HepG2 (cell line): Measurements from ENCODE around the gene SRP14. TPM values are rescaled to one million over a fixed set of nuclear protein-coding genes. Genes with fewer than 3 reads are reported as not detected.
A peak's percentile ranks its signal among the peaks of the same experiment; 100 is the strongest.

Experiments
- ATF7 ChIP-seq, 2 experiments: fragments of 450-650 bp in 1 of 2; sonication (generic) in 1 of 2; formaldehyde crosslinking in 1 of 2; IDR thresholded peaks; 2 replicates each; pipeline versions ENCODE4 v1.4.0 to v1.6.1; 2016 to 2020; ENCODE audit warnings: antibody characterized with exemption in 1 of 2, mild to moderate bottlenecking in 1 of 2, missing genetic modification reagents in 1 of 2
- ATF7-NPFF ChIP-seq: sonication (generic); formaldehyde crosslinking; IDR thresholded peaks from 2 replicates; pipeline ENCODE4 v1.8.1; 2023; ENCODE audit warnings: mild to moderate bottlenecking, low read depth, missing genetic modification reagents, moderate library complexity
- FOSL2 ChIP-seq: sonication (generic); formaldehyde crosslinking; IDR thresholded peaks from 2 replicates; pipeline ENCODE4 v1.4.0; 2020; ENCODE audit warnings: missing genetic modification reagents
- GATA4 ChIP-seq: sonication (generic); IDR thresholded peaks from 2 replicates; pipeline ENCODE4 v1.6.1; 2016; ENCODE audit warnings: antibody characterized with exemption, low read depth, borderline replicate concordance
- GLI4 ChIP-seq: sonication (generic); formaldehyde crosslinking; IDR thresholded peaks from 2 replicates; pipeline ENCODE4 v1.5.1; 2020; ENCODE audit warnings: missing genetic modification reagents, mild to moderate bottlenecking, moderate library complexity, borderline replicate concordance
- HOXD1 ChIP-seq: sonication (generic); formaldehyde crosslinking; IDR thresholded peaks from 2 replicates; pipeline ENCODE4 v1.5.0; 2020; ENCODE audit warnings: missing genetic modification reagents
- MTA3 ChIP-seq: sonication (generic); formaldehyde crosslinking; IDR thresholded peaks from 2 replicates; pipeline ENCODE4 v1.4.0; 2020; ENCODE audit warnings: missing genetic modification reagents
- MXD4 ChIP-seq: IDR thresholded peaks from 2 replicates; pipeline ENCODE4 v1.6.1; 2016; ENCODE audit warnings: mild to moderate bottlenecking, missing biosample characterization, missing genetic modification reagents
- NBN ChIP-seq: fragments of 450-650 bp; conservative IDR thresholded peaks from 2 replicates; pipeline ENCODE4 v1.6.1; 2017
- SATB2 ChIP-seq: sonication (generic); formaldehyde crosslinking; IDR thresholded peaks from 2 replicates; pipeline ENCODE4 v1.5.0; 2020; ENCODE audit warnings: missing genetic modification reagents
- SNAPC2 ChIP-seq: sonication (generic); formaldehyde crosslinking; IDR thresholded peaks from 2 replicates; pipeline ENCODE4 v1.8.1; 2022; ENCODE audit warnings: mild to moderate bottlenecking, missing genetic modification reagents
- TSC22D2 ChIP-seq: sonication (generic); formaldehyde crosslinking; IDR thresholded peaks from 2 replicates; pipeline ENCODE4 v1.5.1; 2020; ENCODE audit warnings: missing genetic modification reagents, mild to moderate bottlenecking, borderline replicate concordance
- ZKSCAN1 ChIP-seq: fragments of 150-350 bp; IDR thresholded peaks from 2 replicates; pipeline ENCODE4 v1.6.1; 2014; ENCODE audit warnings: low read length
- ZNF251 ChIP-seq: sonication (generic); formaldehyde crosslinking; IDR thresholded peaks from 2 replicates; pipeline ENCODE4 v1.9.0; 2021; ENCODE audit warnings: mild to moderate bottlenecking, missing genetic modification reagents
- ZNF33A ChIP-seq: sonication (generic); formaldehyde crosslinking; IDR thresholded peaks from 2 replicates; pipeline ENCODE4 v1.5.1; 2020; ENCODE audit warnings: missing genetic modification reagents, mild to moderate bottlenecking, moderate library complexity, borderline replicate concordance
- ZNF816 ChIP-seq: sonication (generic); formaldehyde crosslinking; IDR thresholded peaks from 2 replicates; pipeline ENCODE4 v1.8.0; 2022; ENCODE audit warnings: missing genetic modification reagents, mild to moderate bottlenecking, borderline replicate concordance
- polyA plus RNA-seq, 8 experiments: library from polyadenylated mRNA; depleted of rRNA in 3 of 8; stranded (reverse) in 7 of 8; unstranded in 1 of 8; fragments of >200 nt; fragmentation: Illumina TruSeq in 4 of 8; extraction: Trizol in 4 of 8; gene quantifications; 2 replicates each; pipeline versions ENCODE4 v1.2.1 to v1.2.3, GENCODE V29; 2011 to 2016; ENCODE audit warnings: low read depth in 4 of 8, missing spikeins in 1 of 8, mixed read lengths in 1 of 8; ENCODE audit not compliant: insufficient read depth in 1 of 8
- total RNA-seq, 5 experiments: library from RNA; depleted of rRNA; stranded (reverse); fragments of >200 nt; fragmentation: Illumina TruSeq; extraction: Trizol; gene quantifications; 2 replicates each; pipeline ENCODE4 v1.2.3, GENCODE V29; 2016; ENCODE audit warnings: low read depth in 1 of 5
- TF ChIP-seq, protein P1 (sequence below): sonication (generic); formaldehyde crosslinking; IDR thresholded peaks from 2 replicates; pipeline ENCODE4 v1.4.0; 2020; ENCODE audit warnings: missing genetic modification reagents, borderline replicate concordance
- TF ChIP-seq, protein P2 (sequence below): sonication (generic); formaldehyde crosslinking; IDR thresholded peaks from 2 replicates; pipeline ENCODE4 v1.5.0; 2020; ENCODE audit warnings: mild to moderate bottlenecking, missing genetic modification reagents, borderline replicate concordance
- TF ChIP-seq, protein P3 (sequence below): IDR thresholded peaks from 2 replicates; pipeline ENCODE4 v1.6.1; 2016

Gene SRP14
- total and polyA plus RNA-seq, 2 of the 13 experiments (the other 11 are each of a cell fraction or from before 2014, with no cell fraction given) = 208 to 356 TPM

DNA sequence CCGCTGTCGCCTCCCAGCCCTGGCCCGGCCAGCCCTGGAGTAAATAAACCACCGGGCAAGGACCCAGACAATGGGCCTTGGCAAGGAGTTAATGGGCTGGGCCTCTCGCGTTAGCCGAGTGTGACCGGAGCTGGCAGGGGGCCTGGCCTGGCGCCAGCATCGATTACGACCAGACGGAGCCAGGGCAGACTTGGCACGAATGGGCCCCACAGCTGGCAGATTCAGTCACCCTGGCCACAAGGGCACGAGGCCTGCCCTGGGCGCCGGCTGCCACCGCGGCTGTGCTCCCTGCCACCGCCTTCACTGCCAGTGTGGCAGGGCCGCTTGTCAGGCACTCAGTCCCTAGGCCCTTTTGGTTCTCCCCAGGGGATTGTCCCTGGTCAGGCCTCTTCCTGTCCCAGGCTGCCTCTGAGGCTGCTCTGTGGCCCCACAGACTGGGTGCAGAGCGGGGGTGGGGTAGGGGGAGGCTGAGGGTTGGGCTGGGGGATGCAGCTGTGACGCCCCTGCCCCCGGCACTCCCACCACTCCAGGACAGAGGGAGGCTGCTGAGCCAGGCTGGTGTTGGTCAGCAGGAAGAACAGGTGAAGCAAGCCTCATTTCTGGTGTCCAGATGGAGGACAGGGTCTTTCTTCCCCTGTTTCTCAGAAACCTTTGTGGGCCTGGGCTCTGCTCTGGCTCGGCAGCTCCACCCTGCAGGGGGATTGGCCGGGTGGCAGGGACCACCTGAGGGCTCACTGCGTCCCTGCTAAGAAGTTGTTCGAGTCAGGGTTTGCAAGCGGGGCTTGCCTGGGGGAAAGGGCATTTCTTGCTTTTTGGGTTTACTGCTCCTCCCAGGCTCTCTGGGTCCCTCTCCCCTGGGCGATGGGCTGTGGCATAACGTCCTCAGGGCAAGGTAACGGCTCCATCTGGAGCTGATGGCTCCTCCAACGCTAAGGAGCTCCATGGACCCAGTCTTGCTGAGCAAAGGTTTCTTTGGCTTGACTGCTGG, 30.5 kb upstream of the SRP14 start (continued):
- TF ChIP-seq, protein P1, sequence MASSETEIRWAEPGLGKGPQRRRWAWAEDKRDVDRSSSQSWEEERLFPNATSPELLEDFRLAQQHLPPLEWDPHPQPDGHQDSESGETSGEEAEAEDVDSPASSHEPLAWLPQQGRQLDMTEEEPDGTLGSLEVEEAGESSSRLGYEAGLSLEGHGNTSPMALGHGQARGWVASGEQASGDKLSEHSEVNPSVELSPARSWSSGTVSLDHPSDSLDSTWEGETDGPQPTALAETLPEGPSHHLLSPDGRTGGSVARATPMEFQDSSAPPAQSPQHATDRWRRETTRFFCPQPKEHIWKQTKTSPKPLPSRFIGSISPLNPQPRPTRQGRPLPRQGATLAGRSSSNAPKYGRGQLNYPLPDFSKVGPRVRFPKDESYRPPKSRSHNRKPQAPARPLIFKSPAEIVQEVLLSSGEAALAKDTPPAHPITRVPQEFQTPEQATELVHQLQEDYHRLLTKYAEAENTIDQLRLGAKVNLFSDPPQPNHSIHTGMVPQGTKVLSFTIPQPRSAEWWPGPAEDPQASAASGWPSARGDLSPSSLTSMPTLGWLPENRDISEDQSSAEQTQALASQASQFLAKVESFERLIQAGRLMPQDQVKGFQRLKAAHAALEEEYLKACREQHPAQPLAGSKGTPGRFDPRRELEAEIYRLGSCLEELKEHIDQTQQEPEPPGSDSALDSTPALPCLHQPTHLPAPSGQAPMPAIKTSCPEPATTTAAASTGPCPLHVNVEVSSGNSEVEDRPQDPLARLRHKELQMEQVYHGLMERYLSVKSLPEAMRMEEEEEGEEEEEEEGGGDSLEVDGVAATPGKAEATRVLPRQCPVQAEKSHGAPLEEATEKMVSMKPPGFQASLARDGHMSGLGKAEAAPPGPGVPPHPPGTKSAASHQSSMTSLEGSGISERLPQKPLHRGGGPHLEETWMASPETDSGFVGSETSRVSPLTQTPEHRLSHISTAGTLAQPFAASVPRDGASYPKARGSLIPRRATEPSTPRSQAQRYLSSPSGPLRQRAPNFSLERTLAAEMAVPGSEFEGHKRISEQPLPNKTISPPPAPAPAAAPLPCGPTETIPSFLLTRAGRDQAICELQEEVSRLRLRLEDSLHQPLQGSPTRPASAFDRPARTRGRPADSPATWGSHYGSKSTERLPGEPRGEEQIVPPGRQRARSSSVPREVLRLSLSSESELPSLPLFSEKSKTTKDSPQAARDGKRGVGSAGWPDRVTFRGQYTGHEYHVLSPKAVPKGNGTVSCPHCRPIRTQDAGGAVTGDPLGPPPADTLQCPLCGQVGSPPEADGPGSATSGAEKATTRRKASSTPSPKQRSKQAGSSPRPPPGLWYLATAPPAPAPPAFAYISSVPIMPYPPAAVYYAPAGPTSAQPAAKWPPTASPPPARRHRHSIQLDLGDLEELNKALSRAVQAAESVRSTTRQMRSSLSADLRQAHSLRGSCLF (CRISPR knock-in tag) = no peak
- TF ChIP-seq ATF7-NPFF (CRISPR knock-in tag) (no peak), TSC22D2 (CRISPR knock-in tag) (no peak), ZNF251 (CRISPR knock-in tag) (no peak), SNAPC2 (CRISPR knock-in tag) (no peak), MXD4 (CRISPR knock-in tag) (no peak), HOXD1 (CRISPR knock-in tag) (no peak), NBN (no peak), FOSL2 (CRISPR knock-in tag) (peak; percentile 57), GATA4 (no peak), ZKSCAN1 (no peak), SATB2 (CRISPR knock-in tag) (no peak), GLI4 (CRISPR knock-in tag) (no peak), MTA3 (CRISPR knock-in tag) (no peak), ZNF33A (CRISPR knock-in tag) (no peak), ATF7 (IDR thresholded peaks at IDR 0.05) (no peak), ATF7 (CRISPR knock-in tag; IDR thresholded peaks at IDR 0.05) (no peak), ZNF816 (CRISPR knock-in tag) (no peak)
- TF ChIP-seq, protein P2, sequence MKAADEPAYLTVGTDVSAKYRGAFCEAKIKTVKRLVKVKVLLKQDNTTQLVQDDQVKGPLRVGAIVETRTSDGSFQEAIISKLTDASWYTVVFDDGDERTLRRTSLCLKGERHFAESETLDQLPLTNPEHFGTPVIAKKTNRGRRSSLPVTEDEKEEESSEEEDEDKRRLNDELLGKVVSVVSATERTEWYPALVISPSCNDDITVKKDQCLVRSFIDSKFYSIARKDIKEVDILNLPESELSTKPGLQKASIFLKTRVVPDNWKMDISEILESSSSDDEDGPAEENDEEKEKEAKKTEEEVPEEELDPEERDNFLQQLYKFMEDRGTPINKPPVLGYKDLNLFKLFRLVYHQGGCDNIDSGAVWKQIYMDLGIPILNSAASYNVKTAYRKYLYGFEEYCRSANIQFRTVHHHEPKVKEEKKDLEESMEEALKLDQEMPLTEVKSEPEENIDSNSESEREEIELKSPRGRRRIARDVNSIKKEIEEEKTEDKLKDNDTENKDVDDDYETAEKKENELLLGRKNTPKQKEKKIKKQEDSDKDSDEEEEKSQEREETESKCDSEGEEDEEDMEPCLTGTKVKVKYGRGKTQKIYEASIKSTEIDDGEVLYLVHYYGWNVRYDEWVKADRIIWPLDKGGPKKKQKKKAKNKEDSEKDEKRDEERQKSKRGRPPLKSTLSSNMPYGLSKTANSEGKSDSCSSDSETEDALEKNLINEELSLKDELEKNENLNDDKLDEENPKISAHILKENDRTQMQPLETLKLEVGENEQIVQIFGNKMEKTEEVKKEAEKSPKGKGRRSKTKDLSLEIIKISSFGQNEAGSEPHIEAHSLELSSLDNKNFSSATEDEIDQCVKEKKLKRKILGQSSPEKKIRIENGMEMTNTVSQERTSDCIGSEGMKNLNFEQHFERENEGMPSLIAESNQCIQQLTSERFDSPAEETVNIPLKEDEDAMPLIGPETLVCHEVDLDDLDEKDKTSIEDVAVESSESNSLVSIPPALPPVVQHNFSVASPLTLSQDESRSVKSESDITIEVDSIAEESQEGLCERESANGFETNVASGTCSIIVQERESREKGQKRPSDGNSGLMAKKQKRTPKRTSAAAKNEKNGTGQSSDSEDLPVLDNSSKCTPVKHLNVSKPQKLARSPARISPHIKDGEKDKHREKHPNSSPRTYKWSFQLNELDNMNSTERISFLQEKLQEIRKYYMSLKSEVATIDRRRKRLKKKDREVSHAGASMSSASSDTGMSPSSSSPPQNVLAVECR = no peak; the same call in 1 of the 2 replicates
- TF ChIP-seq, protein P3, sequence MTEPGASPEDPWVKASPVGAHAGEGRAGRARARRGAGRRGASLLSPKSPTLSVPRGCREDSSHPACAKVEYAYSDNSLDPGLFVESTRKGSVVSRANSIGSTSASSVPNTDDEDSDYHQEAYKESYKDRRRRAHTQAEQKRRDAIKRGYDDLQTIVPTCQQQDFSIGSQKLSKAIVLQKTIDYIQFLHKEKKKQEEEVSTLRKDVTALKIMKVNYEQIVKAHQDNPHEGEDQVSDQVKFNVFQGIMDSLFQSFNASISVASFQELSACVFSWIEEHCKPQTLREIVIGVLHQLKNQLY (CRISPR knock-in tag) = no peak
